SJSA1 (cell line): ENCODE measurements around the gene HACL1. TPM values are rescaled to one million over a fixed set of nuclear protein-coding genes. Genes with fewer than 3 reads are reported as not detected.
"Not testable (repeated sequence)": the region's sequence is repeated elsewhere in the genome, so short reads cannot be mapped to it uniquely, and the experiment has no call there.

ENCODE experiments used
- DNase-seq, 2 experiments: peaks; one replicate each; pipeline ENCODE4 v3.0.0-alpha.2; 2015 to 2020; ENCODE audit warnings: low spot score in 2 of 2, low read depth in 1 of 2
- H3K27ac ChIP-seq: fragments of 250-450 bp; sonication (Bioruptor Pico); 2 replicates; pipeline ENCODE4 v1.5.1; 2020; ENCODE audit warnings: mild to moderate bottlenecking, moderate library complexity
- H3K27me3 ChIP-seq: fragments of 250-450 bp; sonication (Bioruptor Pico); replicated peaks from 2 replicates; pipeline ENCODE4 v1.5.1; 2020; ENCODE audit warnings: mild to moderate bottlenecking, moderate library complexity
- H3K36me3 ChIP-seq: fragments of 250-450 bp; sonication (Bioruptor Pico); 2 replicates; pipeline ENCODE4 v1.5.1; 2020; ENCODE audit warnings: mild to moderate bottlenecking
- H3K4me1 ChIP-seq: fragments of 250-450 bp; sonication (Bioruptor Pico); replicated peaks from 2 replicates; pipeline ENCODE4 v1.6.1; 2021; ENCODE audit warnings: mild to moderate bottlenecking
- H3K4me3 ChIP-seq: fragments of 250-450 bp; sonication (Bioruptor Pico); 2 replicates; pipeline ENCODE4 v1.5.1; 2020; ENCODE audit warnings: mild to moderate bottlenecking
- H3K9me3 ChIP-seq: fragments of 250-450 bp; sonication (Bioruptor Pico); replicated peaks from 2 replicates; pipeline ENCODE4 v1.5.1; 2020; ENCODE audit warnings: mild to moderate bottlenecking
- total RNA-seq: library from RNA; depleted of rRNA; stranded (reverse); fragments of >200 nt; shearing (Covaris generic); gene quantifications from 2 replicates; pipeline ENCODE4 v1.2.3, GENCODE V29; 2014

Gene HACL1
- total RNA-seq, 1 experiment from 2014 or later: 14.1 TPM

DNA sequence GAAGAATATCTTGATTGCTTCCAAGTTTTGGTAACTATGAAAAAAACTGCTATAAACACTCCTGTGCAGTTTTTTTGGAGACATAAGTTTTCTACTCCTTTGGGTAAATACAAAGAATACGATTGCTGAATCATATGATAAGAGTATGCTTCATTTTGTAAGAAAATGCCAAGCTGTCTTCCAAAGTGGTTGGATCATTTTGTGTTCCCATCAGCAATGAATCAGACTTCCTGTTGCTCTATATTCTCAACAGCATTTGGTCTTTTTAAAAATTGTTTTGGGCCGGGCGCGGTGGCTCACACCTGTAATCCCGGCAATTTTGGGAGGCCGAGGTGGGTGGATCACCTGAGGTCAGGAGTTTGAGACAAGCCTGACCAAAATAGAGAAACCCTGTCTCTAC, 14.7 kb upstream of the HACL1 start:
- no peaks in the 10 kb centered on the region for H3K27me3 ChIP-seq
- H3K27ac ChIP-seq: no peak overlapping the region
- no peak overlapping the region for H3K4me3 ChIP-seq
- H3K4me1 ChIP-seq: no peaks in the 10 kb centered on the region
- no peak for DNase-seq
- peaks cover 9% of the 10 kb centered on the region for H3K9me3 ChIP-seq
- H3K36me3 ChIP-seq: no peaks in the 10 kb centered on the region; the same call in 1 of the 2 replicates

DNA sequence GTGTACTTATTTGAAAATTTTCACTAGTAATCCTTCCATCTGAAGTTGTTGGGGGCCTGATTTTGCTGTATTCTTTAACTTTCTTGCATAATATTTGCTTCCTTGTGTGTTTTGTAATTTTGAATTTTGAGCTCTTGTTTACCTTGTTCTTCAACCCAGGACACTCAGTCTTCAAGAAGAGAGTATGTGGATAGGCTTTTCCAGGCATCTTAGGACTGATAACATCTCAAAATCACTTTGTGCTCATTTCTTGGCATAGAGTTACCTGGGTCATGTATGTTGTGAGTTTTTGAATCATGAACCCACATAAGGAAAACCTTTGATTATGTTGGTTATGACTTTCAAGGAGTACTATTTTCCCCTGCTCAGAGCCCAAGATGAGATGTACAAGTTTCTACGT, 13.6 kb upstream of the HACL1 start:
- no peaks in the 10 kb centered on the region; the same call in 1 of the 2 replicates for H3K36me3 ChIP-seq
- no peak overlapping the region for H3K4me3 ChIP-seq
- H3K4me1 ChIP-seq: no peaks in the 10 kb centered on the region
- no peaks in the 10 kb centered on the region for H3K27me3 ChIP-seq
- no peak for DNase-seq
- no peak overlapping the region for H3K27ac ChIP-seq
- H3K9me3 ChIP-seq: peaks cover 9% of the 10 kb centered on the region

DNA sequence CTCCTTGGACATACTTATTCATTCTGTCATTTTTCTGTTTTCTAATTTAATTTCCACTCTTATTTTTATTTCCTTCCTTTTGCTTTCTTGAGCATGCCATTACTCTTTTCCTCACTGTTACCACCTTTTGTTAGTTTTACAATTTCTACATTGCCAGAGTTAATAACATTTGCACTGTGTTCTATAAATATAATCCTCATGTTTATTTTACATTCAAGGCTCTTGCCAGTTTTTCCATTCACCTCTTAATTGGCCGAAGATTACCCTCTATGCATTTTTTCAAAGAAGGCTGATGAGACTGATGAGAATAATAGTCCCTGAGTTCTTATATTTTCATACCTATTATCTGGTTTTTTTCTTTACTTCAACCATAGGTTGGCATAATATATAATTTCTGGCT, 10.6 kb upstream of the HACL1 start:
- Histone ChIP-seq H3K36me3 (no peaks in the 10 kb centered on the region), H3K4me1 (no peaks in the 10 kb centered on the region), H3K27ac (no peak overlapping the region), H3K4me3 (no peak overlapping the region), H3K9me3 (no peaks in the 10 kb centered on the region), H3K27me3 (no peaks in the 10 kb centered on the region)
- DNase-seq: no peak

DNA sequence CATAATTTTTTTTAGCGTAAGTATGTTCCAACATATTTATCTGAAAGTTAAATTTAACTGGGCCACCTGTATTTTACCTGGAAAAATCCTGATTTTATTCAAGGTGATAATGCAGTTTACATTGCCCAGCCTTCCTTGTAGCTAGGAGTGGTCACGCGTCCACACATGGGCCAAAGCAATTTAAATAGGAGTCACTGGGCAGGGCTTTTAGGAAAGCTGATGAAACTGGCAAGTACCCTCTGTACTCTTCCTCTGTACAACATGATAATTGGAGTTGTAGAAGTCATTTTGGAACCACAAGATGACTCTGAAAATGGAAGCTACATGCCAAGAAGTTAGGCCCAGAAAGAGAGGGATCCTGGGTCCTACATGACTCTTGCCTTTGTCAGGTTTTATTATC, 9.6 kb upstream of the HACL1 start:
- H3K9me3 ChIP-seq: no peaks in the 10 kb centered on the region
- H3K4me3 ChIP-seq: no peak overlapping the region
- DNase-seq: no peak

DNA sequence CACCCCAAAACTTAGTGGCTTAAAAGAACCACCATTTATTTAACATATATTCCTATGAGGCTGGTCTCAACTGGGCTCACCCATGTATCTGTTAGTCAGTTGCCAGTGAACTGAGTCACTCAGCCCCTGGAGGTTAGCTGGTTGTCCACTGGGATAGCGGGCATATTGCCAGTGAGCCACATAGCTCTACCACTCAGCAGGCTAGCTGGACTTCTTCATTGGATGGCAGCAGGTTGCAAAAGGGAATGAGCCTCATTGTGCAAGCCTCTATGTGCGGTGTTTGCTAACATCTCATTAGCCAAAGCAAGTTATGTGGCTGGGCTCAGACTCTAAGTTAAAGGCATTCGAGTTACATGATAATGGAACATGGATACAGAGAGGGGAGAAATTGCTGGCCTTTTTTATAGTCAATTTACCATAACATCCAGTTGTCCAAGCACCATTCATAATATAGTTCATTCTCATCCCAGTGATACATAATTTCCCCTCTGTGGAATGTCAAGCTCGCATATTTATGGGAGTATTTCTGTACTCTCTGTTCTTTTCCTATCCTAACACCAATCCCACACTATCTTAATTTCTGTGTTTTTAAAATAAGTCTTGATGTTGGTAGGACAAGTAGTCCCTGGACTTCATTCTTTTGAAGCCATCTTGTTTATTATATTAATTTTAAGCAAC, 8.9 kb upstream of the HACL1 start:
- Histone ChIP-seq H3K4me1 (no peaks in the 10 kb centered on the region), H3K27me3 (no peaks in the 10 kb centered on the region), H3K4me3 (no peak overlapping the region), H3K9me3 (no peaks in the 10 kb centered on the region), H3K36me3 (no peaks in the 10 kb centered on the region), H3K27ac (no peak overlapping the region)
- no peak for DNase-seq

More for the DNA sequence above, 9.6 kb upstream of the HACL1 start:
- Histone ChIP-seq H3K27me3 (no peaks in the 10 kb centered on the region), H3K36me3 (no peaks in the 10 kb centered on the region), H3K4me1 (no peaks in the 10 kb centered on the region), H3K27ac (no peak overlapping the region)

DNA sequence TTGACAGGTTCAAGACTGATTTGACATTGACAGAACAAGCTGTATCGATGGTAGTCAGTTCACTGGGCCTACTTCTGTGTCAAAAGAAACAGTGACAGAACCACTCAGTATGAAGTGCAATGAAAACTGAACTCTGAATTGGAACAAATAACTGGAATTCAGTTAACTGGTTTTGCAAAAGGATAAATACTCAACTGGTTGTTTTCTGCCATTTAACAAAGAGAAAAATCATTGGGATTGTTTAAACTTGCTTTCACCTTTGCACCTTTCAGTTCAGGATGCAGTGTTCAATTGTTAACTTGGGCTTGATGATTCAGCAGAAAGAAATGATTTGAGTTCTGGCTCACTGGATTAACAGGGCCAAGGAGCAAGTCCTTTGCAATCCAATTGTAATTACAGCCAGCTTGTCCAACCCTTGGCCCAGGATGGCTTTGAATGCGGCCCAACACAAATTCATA, 5.1 kb upstream of the HACL1 start:
- Histone ChIP-seq H3K27ac (no peak overlapping the region), H3K36me3 (no peaks in the 10 kb centered on the region), H3K27me3 (no peaks in the 10 kb centered on the region), H3K4me1 (no peaks in the 10 kb centered on the region; the same call in 1 of the 2 replicates), H3K4me3 (no peak overlapping the region), H3K9me3 (no peaks in the 10 kb centered on the region)
- no peak for DNase-seq

DNA sequence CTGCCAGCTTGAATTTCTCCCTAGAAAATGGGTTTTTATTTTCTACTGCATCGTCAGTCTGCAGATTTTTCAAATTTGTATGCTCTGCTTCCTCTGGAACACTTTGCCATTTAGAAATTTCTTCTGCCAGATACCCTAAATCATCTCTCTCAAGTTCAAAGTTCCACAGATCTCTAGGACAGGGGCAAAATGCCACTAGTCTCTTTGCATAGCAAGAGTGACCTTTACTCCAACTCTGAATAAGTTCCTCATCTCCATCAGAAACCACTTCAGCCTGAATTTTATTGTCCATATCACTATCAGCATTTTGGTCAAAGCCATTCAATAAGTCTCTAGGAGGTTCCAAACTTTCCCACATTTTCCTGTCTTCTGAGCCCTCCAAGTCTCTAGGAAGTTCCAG, 3.2 kb upstream of the HACL1 start:
- DNase-seq, H3K27me3 ChIP-seq, H3K4me1 ChIP-seq, H3K4me3 ChIP-seq, H3K9me3 ChIP-seq, H3K36me3 ChIP-seq, H3K27ac ChIP-seq: not testable (repeated sequence)

DNA sequence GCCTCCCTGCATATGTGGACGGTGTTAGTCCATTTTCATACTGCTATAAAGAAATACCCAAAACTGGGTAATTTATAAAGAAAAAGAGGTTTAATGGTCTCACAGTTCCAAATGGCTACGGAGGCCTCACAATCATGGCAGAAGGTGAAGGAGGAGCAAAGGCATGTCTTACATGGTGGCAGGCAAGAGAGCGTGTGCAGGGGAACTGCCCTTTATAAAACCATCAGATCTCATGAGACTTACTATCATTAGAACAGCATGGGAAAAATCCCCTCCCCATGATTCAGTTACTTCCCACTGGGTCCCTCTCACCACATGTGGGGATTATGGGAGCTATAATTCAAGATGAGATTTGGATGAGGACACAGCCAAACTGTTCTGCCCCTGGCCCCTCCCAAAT, 1.4 kb upstream of the HACL1 start:
- not testable (repeated sequence) for H3K9me3 ChIP-seq, DNase-seq, H3K4me3 ChIP-seq, H3K4me1 ChIP-seq, H3K27ac ChIP-seq, H3K27me3 ChIP-seq
- H3K36me3 ChIP-seq: peaks cover 24% of the 10 kb centered on the region

DNA sequence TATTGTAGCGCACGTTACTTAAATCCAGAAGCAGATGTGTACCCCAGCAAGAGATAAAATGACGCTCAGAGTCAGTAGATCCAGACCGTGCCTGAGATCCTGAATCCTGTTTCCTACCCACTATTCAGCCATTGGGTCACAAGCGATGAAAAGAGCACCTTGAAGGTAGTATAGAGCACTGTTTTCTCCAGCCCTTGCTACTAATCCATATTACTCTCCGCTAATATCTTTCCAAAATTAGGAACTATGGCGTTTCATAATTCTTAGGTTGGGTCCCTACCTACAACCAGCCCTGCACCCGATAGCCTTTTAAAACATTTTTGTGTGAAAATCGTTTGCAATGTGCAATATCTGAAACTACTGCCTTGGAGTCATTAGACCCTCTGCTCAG, 772 bp upstream of the HACL1 start:
- no peak for DNase-seq
- Histone ChIP-seq H3K27ac (peak overlapping the region; percentile 49), H3K4me1 (peaks cover 5% of the 10 kb centered on the region), H3K9me3 (no peaks in the 10 kb centered on the region), H3K4me3 (peak overlapping the region; percentile 62), H3K36me3 (peaks cover 25% of the 10 kb centered on the region), H3K27me3 (no peaks in the 10 kb centered on the region)

DNA sequence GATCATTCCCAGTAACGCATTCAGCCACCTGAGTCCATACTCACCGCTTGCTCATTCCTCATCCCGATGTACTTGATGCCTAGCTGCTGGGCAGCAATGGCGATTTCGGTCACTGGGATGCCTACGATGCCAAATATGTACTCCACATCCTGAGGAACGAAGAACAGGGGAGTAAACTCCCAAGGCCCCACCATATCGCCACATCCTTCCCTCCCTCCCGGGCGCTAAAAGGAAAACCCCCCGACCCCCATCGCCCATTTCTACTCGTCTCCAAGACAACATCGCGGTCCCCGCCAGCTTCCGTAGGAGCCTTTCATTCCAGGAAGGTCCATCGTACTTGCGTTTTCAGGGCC, 347 bp downstream of the HACL1 start:
- no peaks in the 10 kb centered on the region for H3K27me3 ChIP-seq
- H3K4me3 ChIP-seq: peak overlapping the region; percentile 62
- no peak for DNase-seq
- no peaks in the 10 kb centered on the region for H3K9me3 ChIP-seq
- peaks cover 5% of the 10 kb centered on the region for H3K4me1 ChIP-seq
- no peak overlapping the region for H3K27ac ChIP-seq
- H3K36me3 ChIP-seq: peaks cover 32% of the 10 kb centered on the region

DNA sequence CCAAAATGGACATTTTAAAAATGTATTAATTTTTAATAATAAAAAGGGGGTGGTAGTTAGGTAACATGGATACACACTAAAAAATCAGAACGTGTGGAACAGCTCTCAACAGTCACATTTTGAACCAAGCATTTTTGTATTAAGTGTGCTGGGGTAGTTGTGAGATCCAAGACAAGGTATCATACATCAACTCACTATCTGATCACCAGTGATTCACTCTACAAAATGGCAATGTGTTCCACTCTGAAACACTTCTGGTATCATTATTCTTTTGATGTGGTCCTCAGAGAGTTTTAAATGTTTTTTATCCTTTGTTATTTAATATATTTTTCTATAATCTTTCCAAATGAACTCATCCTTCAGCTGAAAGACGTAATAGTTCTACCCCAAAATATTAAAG, 5.4 kb downstream of the HACL1 start:
- H3K4me1 ChIP-seq: peaks cover 5% of the 10 kb centered on the region
- no peak for DNase-seq
- H3K4me3 ChIP-seq: no peak overlapping the region
- no peaks in the 10 kb centered on the region for H3K9me3 ChIP-seq
- H3K36me3 ChIP-seq: peaks cover 39% of the 10 kb centered on the region
- H3K27me3 ChIP-seq: no peaks in the 10 kb centered on the region
- no peak overlapping the region for H3K27ac ChIP-seq

DNA sequence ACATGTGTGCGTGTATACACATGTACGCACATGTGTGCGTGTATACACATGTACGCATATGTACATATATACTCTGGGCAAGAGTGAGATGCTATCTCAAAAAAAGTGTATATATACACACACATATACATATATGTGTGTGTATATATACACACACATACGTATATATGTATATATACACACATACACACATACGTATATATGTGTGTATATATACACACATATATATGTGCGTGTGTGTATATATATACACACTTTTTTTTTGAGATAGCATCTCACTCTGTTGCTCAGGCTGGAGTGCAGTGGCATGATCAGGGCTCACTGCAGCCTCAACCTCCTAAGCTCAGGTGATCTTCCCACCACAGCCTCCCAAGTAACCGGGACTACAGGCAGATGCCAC, 8.4 kb downstream of the HACL1 start:
- DNase-seq: no peak
- no peaks in the 10 kb centered on the region for H3K27me3 ChIP-seq
- no peak overlapping the region for H3K4me3 ChIP-seq
- no peak overlapping the region for H3K27ac ChIP-seq
- no peaks in the 10 kb centered on the region for H3K9me3 ChIP-seq
- H3K4me1 ChIP-seq: no peaks in the 10 kb centered on the region
- peaks cover 26% of the 10 kb centered on the region for H3K36me3 ChIP-seq

DNA sequence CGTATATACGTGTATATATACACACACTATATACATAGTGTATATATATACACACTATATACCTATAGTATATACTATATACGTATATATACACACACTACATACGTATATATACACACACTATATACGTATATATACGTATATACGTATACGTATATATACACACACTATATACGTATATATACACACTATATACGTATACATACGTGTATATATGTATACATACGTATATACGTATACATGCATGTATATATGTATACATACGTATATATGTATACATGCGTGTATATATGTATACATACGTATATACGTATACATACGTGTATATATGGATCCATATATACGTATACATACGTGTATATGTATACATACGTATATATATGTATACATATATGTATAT, 9.4 kb downstream of the HACL1 start:
- H3K27me3 ChIP-seq: no peaks in the 10 kb centered on the region
- H3K36me3 ChIP-seq: peaks cover 24% of the 10 kb centered on the region
- H3K27ac ChIP-seq: no peak overlapping the region
- no peaks in the 10 kb centered on the region for H3K9me3 ChIP-seq
- no peak for DNase-seq
- H3K4me3 ChIP-seq: no peak overlapping the region
- no peaks in the 10 kb centered on the region for H3K4me1 ChIP-seq

DNA sequence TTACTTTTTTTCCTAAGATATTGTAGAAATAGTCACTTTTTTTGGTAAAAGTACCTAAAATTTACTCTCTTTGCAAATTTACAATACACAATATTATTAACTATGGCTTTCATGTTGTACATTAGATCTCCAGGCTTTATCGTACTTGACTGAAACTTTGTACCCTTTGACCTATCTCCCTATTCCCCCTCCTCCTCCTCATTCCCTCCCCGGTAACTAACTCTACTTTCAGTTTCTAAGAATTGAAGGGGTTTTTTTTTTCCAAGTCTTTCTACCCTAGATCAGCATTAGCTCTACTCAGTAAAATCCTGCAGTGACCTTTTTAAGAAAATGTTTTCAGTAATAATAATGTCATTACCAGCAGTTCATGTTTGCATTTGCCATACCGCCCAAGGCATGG, 10.1 kb downstream of the HACL1 start:
- no peak for DNase-seq
- no peaks in the 10 kb centered on the region for H3K4me1 ChIP-seq
- H3K27ac ChIP-seq: no peak overlapping the region
- H3K9me3 ChIP-seq: no peaks in the 10 kb centered on the region
- peaks cover 22% of the 10 kb centered on the region; the same call in 1 of the 2 replicates for H3K36me3 ChIP-seq
- H3K4me3 ChIP-seq: no peak overlapping the region
- H3K27me3 ChIP-seq: no peaks in the 10 kb centered on the region
